Osteocyte (in vitro differentiated cells): Measurements from ENCODE around the gene SQOR. TPM values are rescaled to one million over a fixed set of nuclear protein-coding genes. Genes with fewer than 3 reads are reported as not detected.

Source experiments
- DNase-seq: peaks from one replicate; pipeline ENCODE4 v3.0.0; 2021; ENCODE audit warnings: mixed read lengths; ENCODE audit not compliant: unreplicated experiment; ENCODE audit errors: extremely low spot score
- H3K27ac Mint-ChIP-seq: one replicate; pipeline ENCODE4 v1.8.0; 2021; ENCODE audit warnings: mild to moderate bottlenecking, mixed read lengths; ENCODE audit not compliant: unreplicated experiment
- H3K27me3 Mint-ChIP-seq: one replicate; pipeline ENCODE4 v1.8.0; 2021; ENCODE audit warnings: mixed read lengths; ENCODE audit not compliant: unreplicated experiment
- H3K36me3 Mint-ChIP-seq: one replicate; pipeline ENCODE4 v1.8.0; 2021; ENCODE audit warnings: mixed read lengths; ENCODE audit not compliant: unreplicated experiment
- H3K4me1 Mint-ChIP-seq: one replicate; pipeline ENCODE4 v1.8.0; 2021; ENCODE audit warnings: mixed read lengths; ENCODE audit not compliant: unreplicated experiment
- H3K4me3 Mint-ChIP-seq: one replicate; pipeline ENCODE4 v1.8.0; 2021; ENCODE audit warnings: mild to moderate bottlenecking, moderate library complexity, mixed read lengths; ENCODE audit not compliant: unreplicated experiment
- H3K9me3 Mint-ChIP-seq: one replicate; pipeline ENCODE4 v1.8.0; 2021; ENCODE audit warnings: mixed read lengths; ENCODE audit not compliant: unreplicated experiment
- CTCF ChIP-seq: fragments of 200-600 bp; sonication (generic); IDR thresholded peaks from 2 replicates; pipeline ENCODE4 v1.5.0; 2021; ENCODE audit warnings: antibody characterized with exemption, mild to moderate bottlenecking, moderate library complexity
- total RNA-seq: library from RNA; stranded (reverse); gene quantifications from 2 replicates; pipeline ENCODE4 v1.2.1, GENCODE V29; 2021

SQOR gene
- total RNA-seq, 1 donor from 2014 or later, result 22.6 TPM

DNA sequence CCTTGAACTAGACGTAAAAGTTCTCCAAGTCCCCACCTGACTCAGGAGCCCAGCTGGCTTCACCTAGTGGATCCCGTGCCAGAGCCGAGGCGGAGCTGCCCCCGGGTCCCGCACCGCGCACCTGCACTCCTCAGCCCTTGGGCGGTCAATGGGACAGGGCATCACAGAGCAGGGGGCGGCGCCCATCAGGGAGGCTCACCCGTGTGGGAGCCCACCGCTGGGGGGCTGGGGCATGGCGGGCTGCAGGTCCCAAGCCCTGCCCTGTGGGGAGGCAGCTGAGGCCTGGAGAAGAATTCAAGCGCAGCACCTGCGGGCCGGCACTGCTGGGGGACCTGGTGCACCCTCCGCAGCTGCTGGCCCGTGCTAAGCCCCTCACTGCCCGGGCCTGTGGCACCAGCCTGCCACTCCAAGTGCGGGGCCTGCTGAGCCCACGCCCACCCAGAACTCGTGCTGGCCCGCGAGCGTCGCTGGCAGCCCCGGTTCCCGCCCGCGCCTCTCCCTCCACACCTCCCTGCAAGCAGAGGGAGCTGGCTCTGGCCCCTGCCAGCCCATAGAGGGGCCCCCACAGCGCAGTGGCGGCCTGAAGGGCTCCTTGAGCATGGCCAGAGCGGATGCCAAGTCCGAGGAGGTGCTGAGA, 16.2 kb downstream of the SQOR start:
- Mint-ChIP-seq H3K27ac (no peak overlapping the region), H3K9me3 (no peaks in the 10 kb centered on the region), H3K36me3 (peaks cover 3% of the 10 kb centered on the region), H3K4me3 (no peak overlapping the region), H3K4me1 (peaks cover 20% of the 10 kb centered on the region), H3K27me3 (no peaks in the 10 kb centered on the region)
- DNase-seq, result no peak
- TF ChIP-seq CTCF, result no peak

DNA sequence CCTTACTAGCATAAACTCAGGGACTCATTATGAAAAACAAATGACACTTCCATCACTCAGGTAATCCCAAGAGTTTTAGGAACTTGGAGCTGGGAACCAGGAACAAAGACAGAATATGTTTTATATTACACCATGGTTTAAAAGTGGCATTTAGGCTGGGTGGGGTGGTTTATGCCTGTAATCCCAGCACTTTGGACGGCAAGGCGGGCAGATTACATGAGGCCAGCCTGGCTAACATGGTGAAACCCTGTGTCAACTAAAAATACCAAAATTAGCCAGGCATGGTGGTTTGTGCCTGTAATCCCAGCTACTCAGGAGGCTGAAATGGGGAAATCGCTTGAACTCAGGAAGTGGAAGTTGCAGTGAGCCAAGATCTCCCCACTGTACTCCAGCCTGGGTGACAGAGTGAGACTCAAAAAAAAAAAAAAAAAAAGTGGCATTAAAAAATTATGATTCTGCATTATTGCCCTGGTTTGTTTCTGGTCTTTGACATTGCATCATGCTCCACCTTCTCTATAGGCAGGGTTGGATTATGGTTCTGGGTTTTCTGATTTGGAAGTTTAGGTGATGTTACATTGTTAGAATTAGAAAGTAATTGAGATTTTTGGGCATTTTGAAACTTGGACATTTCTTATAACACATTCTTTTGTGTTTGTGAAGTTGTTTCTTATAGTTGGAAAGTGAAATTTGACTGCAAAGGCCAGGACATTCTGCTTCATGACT, 19.0 kb downstream of the SQOR start:
- Mint-ChIP-seq H3K27ac (no peak overlapping the region), H3K4me3 (no peak overlapping the region), H3K27me3 (no peaks in the 10 kb centered on the region), H3K4me1 (peaks cover 6% of the 10 kb centered on the region), H3K36me3 (peaks cover 3% of the 10 kb centered on the region), H3K9me3 (no peaks in the 10 kb centered on the region)
- TF ChIP-seq CTCF, result no peak
- DNase-seq, result no peak

DNA sequence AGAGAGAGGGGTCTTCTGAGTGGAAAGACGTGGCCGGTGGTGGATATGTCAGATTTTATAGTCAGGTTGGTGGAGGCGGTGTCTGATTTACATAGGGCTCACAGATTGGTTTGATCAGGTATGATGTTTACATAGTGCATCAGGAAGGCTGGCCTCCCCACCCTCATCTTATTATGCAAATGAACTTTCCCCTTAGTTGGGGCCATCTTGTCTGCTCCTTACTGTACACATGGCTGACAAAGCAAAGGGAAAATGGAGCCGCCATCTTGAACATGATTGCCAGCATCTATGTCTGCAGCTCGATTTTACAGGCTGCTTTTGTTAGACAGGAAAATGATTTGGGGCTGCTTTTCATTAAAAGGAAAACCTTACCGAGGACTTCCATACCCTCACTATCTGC, 19.9 kb downstream of the SQOR start:
- Mint-ChIP-seq H3K9me3 (no peaks in the 10 kb centered on the region), H3K4me1 (peaks cover 4% of the 10 kb centered on the region), H3K27ac (no peak overlapping the region), H3K27me3 (no peaks in the 10 kb centered on the region), H3K36me3 (peaks cover 3% of the 10 kb centered on the region), H3K4me3 (no peak overlapping the region)
- DNase-seq, result no peak
- TF ChIP-seq CTCF, result no peak

DNA sequence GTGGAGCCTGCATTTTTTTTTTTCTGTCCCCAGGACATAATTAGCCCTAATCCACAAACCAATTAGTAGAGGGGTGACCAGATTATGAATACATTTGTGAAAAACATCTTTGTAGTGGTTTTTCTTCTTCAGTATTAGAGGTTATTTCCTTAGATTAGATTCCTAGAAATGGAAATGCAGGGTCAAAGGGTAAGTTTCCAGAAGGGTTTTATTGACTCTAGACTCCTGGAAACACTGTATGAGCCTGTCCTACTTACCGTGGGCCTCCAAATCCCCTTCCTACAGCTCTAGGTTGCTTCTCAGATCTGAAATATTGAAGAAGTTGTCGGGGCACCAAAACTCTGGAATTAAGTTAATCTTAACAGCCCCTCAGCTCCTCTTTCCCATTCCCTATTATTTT, 22.4 kb downstream of the SQOR start:
- Mint-ChIP-seq H3K27ac (no peak overlapping the region), H3K4me3 (no peak overlapping the region), H3K4me1 (peaks cover 10% of the 10 kb centered on the region), H3K27me3 (no peaks in the 10 kb centered on the region), H3K36me3 (no peaks in the 10 kb centered on the region), H3K9me3 (no peaks in the 10 kb centered on the region)
- no peak for DNase-seq
- no peak for TF ChIP-seq CTCF

DNA sequence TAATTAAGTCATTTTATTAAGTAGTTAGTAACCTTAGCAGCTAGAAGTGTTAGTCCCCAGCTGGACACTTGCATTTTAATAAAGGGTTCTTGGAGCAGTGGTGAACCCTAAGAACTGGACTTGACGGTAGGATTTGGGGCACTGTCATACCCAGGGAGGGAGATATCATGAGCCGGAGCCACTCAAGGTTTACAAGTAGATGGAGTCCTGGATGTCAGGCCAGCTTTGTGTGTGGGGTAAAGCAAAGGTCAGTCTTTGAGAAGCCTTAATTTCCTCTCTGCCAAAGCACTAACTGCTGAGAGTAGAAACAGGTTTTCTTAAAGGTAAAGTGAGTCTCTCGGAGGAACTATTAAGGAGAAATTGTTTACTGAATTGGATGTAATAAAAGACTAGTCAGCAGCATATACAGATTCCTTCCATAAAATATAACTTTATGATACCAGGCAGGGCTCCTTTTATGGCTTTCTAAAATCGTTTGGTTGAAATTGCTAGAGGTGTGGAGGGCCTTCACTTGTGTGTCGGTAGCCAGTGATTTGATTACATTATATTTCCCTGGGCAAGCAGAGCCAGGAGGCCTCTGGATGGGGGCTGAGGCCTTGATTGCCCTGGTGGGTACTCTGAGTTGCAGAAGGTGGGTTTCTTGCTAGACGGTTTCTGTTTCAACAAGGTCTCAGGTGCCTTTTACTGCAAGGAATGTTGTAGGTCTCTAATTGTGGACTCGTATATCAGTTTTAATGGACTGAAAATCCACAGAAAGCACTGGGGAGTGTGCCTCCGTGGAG, 23.1 kb downstream of the SQOR start:
- Mint-ChIP-seq H3K27ac (no peak overlapping the region), H3K27me3 (no peaks in the 10 kb centered on the region)
- no peak for TF ChIP-seq CTCF

More for the DNA sequence above, 23.1 kb downstream of the SQOR start:
- H3K9me3 Mint-ChIP-seq, result no peaks in the 10 kb centered on the region
- no peaks in the 10 kb centered on the region for H3K36me3 Mint-ChIP-seq
- no peak overlapping the region for H3K4me3 Mint-ChIP-seq
- DNase-seq, result no peak
- peaks cover 10% of the 10 kb centered on the region for H3K4me1 Mint-ChIP-seq
